ENCODE measurements around the gene LIMS2.

GRCh38 chr2:127630864-127631540 lies 44.3 kb downstream of the LIMS2 start:
- TF ChIP-seq CTCF (conservative IDR thresholded peaks at IDR 0.05; ENCODE audit: low read length) (no peak), EZH2phosphoT487 (IDR thresholded peaks at IDR 0.05; ENCODE audit: borderline replicate concordance) (no peak)

All from Loucy (cell line).